HG02610 (cell line): ENCODE data around the gene PLCL1.

Experiments used
- ATAC-seq: cut with Tn5 transposase; IDR thresholded peaks from one replicate; pipeline ENCODE4 v1.9.1; 2021; ENCODE audit warnings: mild to moderate bottlenecking, moderate library complexity; ENCODE audit not compliant: unreplicated experiment

Gene PLCL1

GRCh38 chr2:197883354-197884032 lies 79.1 kb downstream of the PLCL1 start:
- no peak for ATAC-seq

DNA sequence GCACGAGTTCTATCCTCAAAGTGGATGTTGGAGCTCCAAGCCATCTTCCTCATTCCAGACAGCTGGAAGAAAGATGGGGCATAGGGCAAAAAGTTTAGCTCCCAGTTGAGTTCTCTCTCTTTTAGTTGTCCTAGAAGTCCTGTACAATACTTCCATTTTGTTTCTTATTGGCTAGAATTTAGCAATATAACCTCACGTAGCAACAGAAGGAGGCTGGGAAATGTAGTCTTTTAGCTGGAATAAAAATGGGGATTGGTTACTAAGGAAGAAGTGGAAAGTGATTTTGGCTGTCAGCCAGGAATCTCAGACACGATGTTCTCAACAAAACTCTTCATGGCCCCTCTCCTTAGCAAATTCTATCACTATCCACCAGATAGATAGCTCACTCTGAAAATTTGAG lies 79.9 kb downstream of the PLCL1 start:
- ATAC-seq = no peak

DNA sequence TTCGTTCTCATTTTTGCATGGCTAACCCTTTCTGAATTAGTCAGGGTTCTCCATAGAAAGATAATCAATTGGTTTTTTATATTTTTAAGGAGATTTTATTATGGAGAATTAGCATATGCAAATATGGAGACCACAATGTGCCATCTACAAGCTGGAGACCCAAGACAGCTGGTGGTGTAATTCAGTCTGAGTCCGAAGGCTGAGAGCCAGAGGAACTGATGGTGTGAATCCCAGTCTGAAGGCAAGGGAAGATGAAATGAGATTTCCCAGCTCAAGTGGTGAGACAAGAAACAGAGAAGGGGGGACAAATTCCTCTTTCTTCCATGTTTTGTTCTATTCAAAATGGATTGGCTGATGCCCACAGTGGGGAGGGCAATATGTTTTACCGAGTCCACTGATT lies 80.7 kb downstream of the PLCL1 start:
- ATAC-seq = no peak

DNA sequence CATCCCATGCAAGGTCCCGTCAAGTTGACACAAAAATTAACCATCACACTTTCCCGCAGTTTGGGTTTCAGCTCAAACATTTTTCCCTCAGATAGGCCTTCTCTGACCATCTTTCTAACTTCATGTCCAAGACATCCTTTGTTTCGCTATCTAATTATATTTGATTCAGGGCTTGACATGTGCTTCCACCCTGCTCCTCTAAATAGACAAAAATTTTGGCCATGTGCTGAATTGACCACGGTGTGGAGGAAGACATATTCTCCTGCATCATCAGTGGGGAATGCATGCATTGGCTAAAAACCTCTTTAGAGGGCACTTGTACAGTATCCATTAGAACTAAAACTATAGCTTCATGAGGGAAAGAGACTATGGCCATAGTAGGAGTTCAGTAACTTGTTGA lies 81.2 kb downstream of the PLCL1 start:
- ATAC-seq = no peak

DNA sequence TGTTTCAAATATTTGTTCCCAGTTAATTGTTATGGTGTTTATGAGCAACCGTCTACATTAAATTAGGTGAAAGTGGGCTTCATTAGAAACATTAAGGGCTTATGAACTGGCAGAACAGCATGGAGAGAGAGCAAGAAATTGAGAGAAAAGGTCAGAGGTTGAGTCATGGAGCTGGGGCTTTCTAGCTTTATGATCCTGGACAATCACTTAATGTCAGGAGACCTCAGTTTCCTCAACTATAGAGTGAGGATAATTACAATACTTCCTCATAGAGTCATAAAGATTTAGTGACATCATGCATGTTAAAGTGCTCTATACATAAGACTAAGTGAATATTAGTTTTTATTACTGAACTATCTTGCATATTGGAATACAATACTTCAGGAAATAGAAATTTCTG lies 83.9 kb downstream of the PLCL1 start:
- no peak for ATAC-seq

- ATAC-seq = peak; percentile 99
Observed at GRCh38 chr2:197889041-197889440, 84.6 kb downstream of the PLCL1 start.

- no peak for ATAC-seq
Observed at GRCh38 chr2:197890168-197890567, 85.8 kb downstream of the PLCL1 start.

DNA sequence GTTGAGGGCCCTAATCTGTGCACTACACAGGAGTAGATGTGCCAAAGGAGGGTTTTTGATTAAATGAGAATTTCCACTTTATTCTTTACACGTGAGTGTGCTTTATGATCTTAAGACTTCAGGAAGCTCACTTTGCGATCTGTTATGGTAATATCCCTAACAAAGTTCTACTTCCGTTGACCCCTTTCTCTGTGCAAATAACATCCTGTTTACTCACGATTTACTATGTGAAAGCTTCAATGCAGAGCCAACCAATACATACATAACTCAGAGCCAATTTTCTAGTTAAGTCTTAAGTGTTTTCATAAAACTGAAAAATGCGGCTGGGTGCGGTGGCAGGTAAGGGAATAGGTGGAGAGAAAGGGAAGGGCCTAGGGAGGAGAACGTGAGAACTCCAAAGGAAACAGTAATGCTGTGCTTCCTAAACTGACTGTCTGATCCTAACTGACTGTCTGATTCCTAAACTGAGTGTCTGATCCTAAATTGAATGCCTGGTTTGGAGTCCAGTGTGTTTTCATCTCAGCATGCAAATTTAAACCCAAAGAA lies 87.6 kb downstream of the PLCL1 start:
- no peak for ATAC-seq

GRCh38 chr2:197893403-197894177 lies 89.2 kb downstream of the PLCL1 start:
- peak; percentile 29 for ATAC-seq

GRCh38 chr2:197894751-197895274 lies 90.4 kb downstream of the PLCL1 start:
- no peak for ATAC-seq

- ATAC-seq = no peak
Observed at GRCh38 chr2:197897960-197898678, 93.7 kb downstream of the PLCL1 start.

DNA sequence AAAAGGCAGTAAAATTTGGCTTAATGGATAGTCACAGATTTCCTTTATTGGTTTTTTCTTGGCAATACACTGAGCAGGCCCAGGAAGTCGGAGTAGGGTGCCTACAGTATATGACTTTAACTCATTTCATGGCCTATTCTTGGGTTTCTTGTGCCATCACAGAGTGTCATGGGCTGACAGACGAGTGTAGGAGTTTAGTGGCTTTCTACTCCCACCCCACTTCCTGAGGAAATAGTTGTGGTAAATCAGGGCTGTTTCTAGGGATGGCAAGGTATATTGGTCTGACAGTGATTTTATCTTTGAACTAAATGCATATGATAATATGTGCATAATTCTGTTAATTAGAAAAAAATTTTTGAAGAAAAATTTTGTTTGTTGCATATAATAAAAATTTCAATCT lies 100.1 kb downstream of the PLCL1 start:
- no peak for ATAC-seq

- ATAC-seq = no peak
Observed at GRCh38 chr2:197908156-197908555, 103.8 kb downstream of the PLCL1 start.

GRCh38 chr2:197908990-197909776 lies 104.8 kb downstream of the PLCL1 start:
- ATAC-seq = peak; percentile 83

GRCh38 chr2:197911667-197912066 lies 107.3 kb downstream of the PLCL1 start:
- no peak for ATAC-seq

DNA sequence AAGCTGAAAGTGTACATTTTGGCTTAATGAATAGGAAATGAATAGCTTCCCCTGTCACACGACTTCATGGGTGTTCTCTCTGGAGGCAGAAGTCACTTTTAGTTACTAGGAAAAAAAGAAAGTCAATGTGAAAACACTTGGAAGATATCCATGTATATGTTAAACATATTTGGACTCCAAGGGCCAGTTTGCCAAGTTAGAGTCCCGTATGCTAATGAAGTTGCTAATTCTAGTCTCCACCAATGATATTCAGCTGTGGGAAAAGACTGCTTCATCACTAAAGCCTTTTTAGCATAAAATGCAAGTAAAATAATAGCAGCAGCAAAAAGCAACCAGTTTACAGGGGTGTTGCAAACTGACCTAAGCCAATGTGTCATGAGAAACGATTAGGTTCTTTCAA lies 108.7 kb downstream of the PLCL1 start:
- no peak for ATAC-seq

- no peak for ATAC-seq
Observed at GRCh38 chr2:197914778-197915177, 110.4 kb downstream of the PLCL1 start.

- ATAC-seq = no peak
Observed at GRCh38 chr2:197915548-197916265, 111.3 kb downstream of the PLCL1 start.

DNA sequence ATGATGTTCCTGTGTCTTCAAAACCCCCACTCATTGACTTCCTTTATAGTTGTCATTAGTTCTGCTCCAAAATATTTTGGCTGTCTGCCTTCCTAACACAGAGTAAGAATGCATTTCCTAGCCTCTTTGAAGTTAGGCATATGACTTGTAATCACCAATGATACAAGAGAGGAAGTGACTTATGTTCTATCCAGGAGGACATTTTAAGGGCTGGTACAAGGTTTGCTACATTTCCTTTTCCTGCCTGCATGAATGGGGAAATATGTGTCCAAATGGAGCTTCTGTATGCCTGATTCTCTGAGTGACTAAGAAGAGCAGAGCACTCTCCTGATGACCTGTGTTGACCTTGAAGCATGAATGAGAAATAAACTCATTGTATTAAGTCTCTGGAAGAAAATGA lies 115.1 kb downstream of the PLCL1 start:
- no peak for ATAC-seq

DNA sequence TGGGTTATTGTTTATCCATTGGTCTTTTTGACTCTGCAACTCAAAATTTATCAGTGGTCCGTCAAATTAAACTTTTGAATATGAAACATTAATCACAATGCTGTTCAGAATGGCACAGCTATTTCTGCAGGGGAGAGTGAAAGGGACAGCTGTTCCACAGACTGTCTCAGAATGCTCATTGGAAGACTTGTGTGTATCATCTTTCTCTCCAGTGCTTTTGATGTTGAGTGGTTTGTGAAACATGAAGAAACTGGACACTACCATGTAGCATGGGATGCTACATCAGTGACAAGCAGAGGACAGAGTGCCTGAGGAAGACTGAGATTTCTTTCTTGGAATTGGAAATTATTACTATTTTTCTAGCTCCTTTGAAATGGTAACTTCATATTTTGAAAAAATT lies 115.7 kb downstream of the PLCL1 start:
- no peak for ATAC-seq
